HepG2 (cell line): ENCODE results near the gene LCN12. TPM values are rescaled to one million over a fixed set of nuclear protein-coding genes. Genes with fewer than 3 reads are reported as not detected.

Experiments used
- ATAC-seq: fragments of 200-7000 bp; cut with Tn5 transposase; 3 replicates; pipeline ENCODE4 v1.9.1; 2020; ENCODE audit warnings: mild to moderate bottlenecking, moderate library complexity
- BruUV-seq: library from RNA; stranded (reverse); fragments of 400-500 nt; replicated peaks from 2 replicates; lab custom pipeline; 2021; lab: Mats Ljungman, UMichigan
- CTCF ChIA-PET: fragments of 300-600 bp; formaldehyde crosslinking; extraction: SDS; loops from one replicate; lab custom pipeline; 2021; ENCODE audit warnings: low total read pairs, inconsistent platforms, low intra/inter-chr PET ratio; lab: Yijun Ruan, JAX
- POLR2A ChIA-PET: fragments of 350-600 bp; sonication (Branson Sonifier 250); formaldehyde crosslinking; loops from one replicate; lab custom pipeline; 2020; ENCODE audit warnings: antibody characterized with exemption, inconsistent platforms; lab: Yijun Ruan, JAX
- DNase-seq: peaks from one replicate; pipeline ENCODE4 v3.0.0-alpha.2; 2015; ENCODE audit warnings: low spot score
- FAIRE-seq: peaks from 3 replicates; lab custom pipeline; 2011; peaks lifted over from hg19 to GRCh38; lab: Jason Lieb, UNC
- H2AFZ ChIP-seq: one replicate; pipeline ENCODE4 v1.6.1; 2011; ENCODE audit warnings: low read length, inconsistent platforms
- H3K27ac ChIP-seq: fragments of 300-600 bp; 3 replicates; pipeline ENCODE4 v1.8.0; 2011; ENCODE audit warnings: mixed run types, mild to moderate bottlenecking, mixed read lengths, low read length, inconsistent platforms; ENCODE audit not compliant: insufficient read depth; ENCODE audit errors: extremely low read length
- H3K27me3 ChIP-seq, 2 experiments: fragments of 200-600 bp in 1 of 2; 2 replicates in 1 of 2; 3 replicates in 1 of 2; pipeline versions ENCODE4 v1.6.0 to v1.8.0; 2011; ENCODE audit warnings: low read length in 2 of 2, mild to moderate bottlenecking in 2 of 2, moderate library complexity in 2 of 2, inconsistent platforms in 1 of 2; ENCODE audit not compliant: insufficient read depth in 2 of 2, control insufficient read depth in 1 of 2
- H3K36me3 ChIP-seq, 2 experiments: fragments of 200-600 bp in 1 of 2; replicated peaks in 1 of 2; 2 replicates in 1 of 2; 3 replicates in 1 of 2; pipeline versions ENCODE4 v1.5.1 to v1.8.0; 2011; ENCODE audit warnings: low read length in 2 of 2, inconsistent platforms in 1 of 2; ENCODE audit not compliant: insufficient read depth in 2 of 2, control insufficient read depth in 1 of 2
- H3K4me1 ChIP-seq: 2 replicates; pipeline ENCODE4 v1.5.1; 2012; ENCODE audit warnings: low read length, inconsistent platforms; ENCODE audit not compliant: insufficient read depth
- H3K4me2 ChIP-seq: 2 replicates; pipeline ENCODE4 v1.6.0; 2011; ENCODE audit warnings: low read depth, low read length, inconsistent platforms
- H3K4me3 ChIP-seq, 3 experiments: fragments of 200-600 bp in 1 of 3; sonication (generic), shearing (Covaris generic) in 1 of 3; replicated peaks in 1 of 3; 2 replicates each; pipeline ENCODE4 v1.5.1; 2011 to 2016; ENCODE audit warnings: low read length in 3 of 3, inconsistent platforms in 2 of 3, low read depth in 2 of 3, mild to moderate bottlenecking in 2 of 3, control low read depth in 1 of 3, mixed read lengths in 1 of 3; ENCODE audit not compliant: insufficient read depth in 1 of 3
- H3K79me2 ChIP-seq: one replicate; pipeline ENCODE4 v1.6.1; 2011; ENCODE audit warnings: low read length, inconsistent platforms; ENCODE audit not compliant: insufficient read depth
- H3K9ac ChIP-seq: 2 replicates; pipeline ENCODE4 v1.6.0; 2011; ENCODE audit warnings: mild to moderate bottlenecking, low read depth, low read length, inconsistent platforms; ENCODE audit not compliant: insufficient read depth
- H3K9me3 ChIP-seq: 2 replicates; pipeline ENCODE4 v1.5.1; 2012; ENCODE audit warnings: mild to moderate bottlenecking, low read length
- H4K20me1 ChIP-seq: 2 replicates; pipeline ENCODE4 v1.6.0; 2011; ENCODE audit warnings: inconsistent platforms, mild to moderate bottlenecking, low read length, moderate library complexity; ENCODE audit not compliant: insufficient read depth
- ADNP ChIP-seq: sonication (generic); formaldehyde crosslinking; IDR thresholded peaks from 2 replicates; pipeline ENCODE4 v1.4.0; 2020; ENCODE audit warnings: missing genetic modification reagents
- DBP ChIP-seq: sonication (generic); formaldehyde crosslinking; IDR thresholded peaks from 2 replicates; pipeline ENCODE4 v1.4.0; 2020; ENCODE audit warnings: missing genetic modification reagents; ENCODE audit errors: not compliant biosample characterization
- DNMT1 ChIP-seq: sonication (generic); formaldehyde crosslinking; IDR thresholded peaks from 2 replicates; pipeline ENCODE4 v1.5.1; 2020; ENCODE audit warnings: mild to moderate bottlenecking, missing genetic modification reagents
- MEIS2 ChIP-seq: sonication (generic); formaldehyde crosslinking; IDR thresholded peaks from 2 replicates; pipeline ENCODE4 v1.9.0; 2021; ENCODE audit warnings: mild to moderate bottlenecking, missing genetic modification reagents
- ONECUT2 ChIP-seq: sonication (generic); formaldehyde crosslinking; IDR thresholded peaks from 2 replicates; pipeline ENCODE4 v1.4.0; 2020; ENCODE audit warnings: missing genetic modification reagents
- PLRG1 ChIP-seq: fragments of 450-650 bp; conservative IDR thresholded peaks from 2 replicates; pipeline ENCODE4 v1.6.1; 2016
- SMARCC2 ChIP-seq: fragments of 450-650 bp; IDR thresholded peaks from 2 replicates; pipeline ENCODE4 v1.6.1; 2017; ENCODE audit warnings: antibody characterized with exemption, mild to moderate bottlenecking
- THAP8 ChIP-seq: sonication (generic); formaldehyde crosslinking; IDR thresholded peaks from 2 replicates; pipeline ENCODE4 v1.5.1; 2020; ENCODE audit warnings: missing genetic modification reagents, mild to moderate bottlenecking, borderline replicate concordance
- TMF1 ChIP-seq: sonication (generic); formaldehyde crosslinking; IDR thresholded peaks from 2 replicates; pipeline ENCODE4 v1.8.1; 2022; ENCODE audit warnings: low read depth, missing genetic modification reagents
- YEATS2 ChIP-seq: sonication (generic); formaldehyde crosslinking; IDR thresholded peaks from 2 replicates; pipeline ENCODE4 v1.4.0; 2020; ENCODE audit warnings: missing genetic modification reagents, borderline replicate concordance
- ZBTB25 ChIP-seq: IDR thresholded peaks from 2 replicates; pipeline ENCODE4 v1.6.1; 2018; ENCODE audit warnings: missing genetic modification reagents
- ZNF724P ChIP-seq: sonication (generic); formaldehyde crosslinking; IDR thresholded peaks from 2 replicates; pipeline ENCODE4 v1.8.0; 2022; ENCODE audit warnings: missing genetic modification reagents, borderline replicate concordance
- ZSCAN5A ChIP-seq: sonication (generic); formaldehyde crosslinking; IDR thresholded peaks from 2 replicates; pipeline ENCODE4 v1.8.0; 2022; ENCODE audit warnings: mild to moderate bottlenecking, missing genetic modification reagents, borderline replicate concordance
- WGBS: methylation state at CpG from one replicate; pipeline ENCODE4 v1.1.6; 2017; ENCODE audit warnings: low lambda C conversion rate; 5-methylcytosine and 5-hydroxymethylcytosine counted together
- in situ Hi-C: cut with HindIII; loops from 2 replicates; pipeline ENCODE4 v1.10.0; 2017; ENCODE audit warnings: low pct_unique_long_range_greater_than_20kb; ENCODE audit not compliant: extremely low pct_ligation_motif_present
- intact Hi-C: fragments of 100-400 bp; cut with micrococcal nuclease; formaldehyde crosslinking; loops from one replicate; pipeline ENCODE4 v1.10.0; 2022; ENCODE audit not compliant: unreplicated experiment
- polyA plus RNA-seq, 8 experiments: library from polyadenylated mRNA; depleted of rRNA in 3 of 8; stranded (reverse) in 7 of 8; unstranded in 1 of 8; fragments of >200 nt; fragmentation: Illumina TruSeq in 4 of 8; extraction: Trizol in 4 of 8; gene quantifications; 2 replicates each; pipeline versions ENCODE4 v1.2.1 to v1.2.3, GENCODE V29; 2011 to 2016; ENCODE audit warnings: low read depth in 4 of 8, missing spikeins in 1 of 8, mixed read lengths in 1 of 8; ENCODE audit not compliant: insufficient read depth in 1 of 8
- total RNA-seq, 5 experiments: library from RNA; depleted of rRNA; stranded (reverse); fragments of >200 nt; fragmentation: Illumina TruSeq; extraction: Trizol; gene quantifications; 2 replicates each; pipeline ENCODE4 v1.2.3, GENCODE V29; 2016; ENCODE audit warnings: low read depth in 1 of 5
- TF ChIP-seq, protein P1 (sequence below): sonication (generic); formaldehyde crosslinking; IDR thresholded peaks from 2 replicates; pipeline ENCODE4 v1.9.0; 2021; ENCODE audit warnings: missing genetic modification reagents, borderline replicate concordance
- TF ChIP-seq, protein P2 (sequence below): sonication (generic); formaldehyde crosslinking; IDR thresholded peaks from 2 replicates; pipeline ENCODE4 v1.8.0; 2022; ENCODE audit warnings: mild to moderate bottlenecking, missing genetic modification reagents, moderate library complexity

Gene LCN12
- total and polyA plus RNA-seq, 2 of the 13 experiments (the other 11 are each of a cell fraction or from before 2014, with no cell fraction given), result 3.4 to 6.9 TPM

DNA sequence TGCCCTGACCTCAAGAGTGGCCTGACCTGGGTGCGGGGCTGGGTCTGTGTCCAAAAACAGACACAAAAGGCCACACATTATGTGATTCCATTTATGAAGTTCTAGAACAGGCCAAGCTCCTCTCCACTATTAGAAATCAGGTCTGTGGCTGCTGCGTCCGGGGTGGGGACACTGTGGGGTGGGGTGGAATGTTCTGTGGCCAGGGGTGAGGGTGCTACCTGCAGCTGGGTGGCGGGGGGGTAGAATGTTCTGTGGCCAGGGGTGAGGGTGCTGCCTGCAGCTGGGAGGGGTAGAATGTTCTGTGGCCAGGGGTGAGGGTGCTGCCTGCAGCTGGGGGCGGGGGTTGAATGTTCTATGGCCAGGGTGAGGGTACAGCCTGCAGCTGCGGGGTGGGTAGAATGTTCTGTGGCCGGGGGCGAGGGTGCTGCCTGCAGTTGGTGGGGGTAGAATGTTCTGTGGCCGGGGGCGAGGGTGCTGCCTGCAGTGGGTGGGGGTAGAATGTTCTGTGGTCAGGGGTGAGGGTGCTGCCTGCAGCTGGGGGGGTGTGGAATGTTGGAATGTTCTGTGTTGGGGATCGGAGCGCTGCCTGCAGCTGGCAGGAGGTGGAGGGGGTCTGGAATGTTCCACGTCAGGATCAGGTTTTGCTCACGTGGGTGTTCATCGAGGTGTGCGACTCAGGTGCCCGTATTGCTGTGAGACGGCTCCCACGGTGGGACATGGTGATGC lies 8.3 kb downstream of the LCN12 start:
- Histone ChIP-seq H3K27ac (no peak overlapping the region), H3K27me3 (peaks cover 15 to 42% of the 10 kb centered on the region in 2 experiments), H3K4me1 (peaks cover 6% of the 10 kb centered on the region), H3K9ac (no peak overlapping the region), H2AFZ (no peak overlapping the region), H4K20me1 (no peaks in the 10 kb centered on the region), H3K79me2 (no peaks in the 10 kb centered on the region), H3K9me3 (no peaks in the 10 kb centered on the region), H3K4me2 (no peak overlapping the region), H3K36me3 (no peaks in the 10 kb centered on the region), H3K4me3 (no peak overlapping the region)
- in situ Hi-C loops (no loop called here), intact Hi-C loops (no loop called here)
- ChIA-PET CTCF (no interaction called here), POLR2A (interaction anchor here (0.6 kb wide), 1 partner anchor 15 kb away, joined by 4 read pairs; the partner anchor contains the start of genes C8G and FBXW5)
- 38% methylated on average over 18 of the region's 19 CpGs for WGBS
- DNase-seq, result no peak
- no TSS peak for BruUV-seq
- no peak for ATAC-seq
- no peak for FAIRE-seq
- TF ChIP-seq PLRG1, result no peak
- no peak for TF ChIP-seq ADNP (CRISPR knock-in tag)
- no peak for TF ChIP-seq ZBTB25 (CRISPR knock-in tag)
- TF ChIP-seq YEATS2, result no peak
- TF ChIP-seq SMARCC2, result no peak
- TF ChIP-seq, protein P1, sequence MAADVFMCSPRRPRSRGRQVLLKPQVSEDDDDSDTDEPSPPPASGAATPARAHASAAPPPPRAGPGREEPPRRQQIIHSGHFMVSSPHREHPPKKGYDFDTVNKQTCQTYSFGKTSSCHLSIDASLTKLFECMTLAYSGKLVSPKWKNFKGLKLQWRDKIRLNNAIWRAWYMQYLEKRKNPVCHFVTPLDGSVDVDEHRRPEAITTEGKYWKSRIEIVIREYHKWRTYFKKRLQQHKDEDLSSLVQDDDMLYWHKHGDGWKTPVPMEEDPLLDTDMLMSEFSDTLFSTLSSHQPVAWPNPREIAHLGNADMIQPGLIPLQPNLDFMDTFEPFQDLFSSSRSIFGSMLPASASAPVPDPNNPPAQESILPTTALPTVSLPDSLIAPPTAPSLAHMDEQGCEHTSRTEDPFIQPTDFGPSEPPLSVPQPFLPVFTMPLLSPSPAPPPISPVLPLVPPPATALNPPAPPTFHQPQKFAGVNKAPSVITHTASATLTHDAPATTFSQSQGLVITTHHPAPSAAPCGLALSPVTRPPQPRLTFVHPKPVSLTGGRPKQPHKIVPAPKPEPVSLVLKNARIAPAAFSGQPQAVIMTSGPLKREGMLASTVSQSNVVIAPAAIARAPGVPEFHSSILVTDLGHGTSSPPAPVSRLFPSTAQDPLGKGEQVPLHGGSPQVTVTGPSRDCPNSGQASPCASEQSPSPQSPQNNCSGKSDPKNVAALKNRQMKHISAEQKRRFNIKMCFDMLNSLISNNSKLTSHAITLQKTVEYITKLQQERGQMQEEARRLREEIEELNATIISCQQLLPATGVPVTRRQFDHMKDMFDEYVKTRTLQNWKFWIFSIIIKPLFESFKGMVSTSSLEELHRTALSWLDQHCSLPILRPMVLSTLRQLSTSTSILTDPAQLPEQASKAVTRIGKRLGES, result no peak
- TF ChIP-seq TMF1 (CRISPR knock-in tag), result no peak
- no peak for TF ChIP-seq ONECUT2 (CRISPR knock-in tag)
- no peak for TF ChIP-seq DNMT1 (CRISPR knock-in tag)
- no peak for TF ChIP-seq ZNF724P (CRISPR knock-in tag)
- TF ChIP-seq ZSCAN5A (CRISPR knock-in tag), result no peak
- TF ChIP-seq, protein P2, sequence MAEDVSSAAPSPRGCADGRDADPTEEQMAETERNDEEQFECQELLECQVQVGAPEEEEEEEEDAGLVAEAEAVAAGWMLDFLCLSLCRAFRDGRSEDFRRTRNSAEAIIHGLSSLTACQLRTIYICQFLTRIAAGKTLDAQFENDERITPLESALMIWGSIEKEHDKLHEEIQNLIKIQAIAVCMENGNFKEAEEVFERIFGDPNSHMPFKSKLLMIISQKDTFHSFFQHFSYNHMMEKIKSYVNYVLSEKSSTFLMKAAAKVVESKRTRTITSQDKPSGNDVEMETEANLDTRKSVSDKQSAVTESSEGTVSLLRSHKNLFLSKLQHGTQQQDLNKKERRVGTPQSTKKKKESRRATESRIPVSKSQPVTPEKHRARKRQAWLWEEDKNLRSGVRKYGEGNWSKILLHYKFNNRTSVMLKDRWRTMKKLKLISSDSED (CRISPR knock-in tag), result no peak
- no peak for TF ChIP-seq THAP8 (CRISPR knock-in tag)
- no peak for TF ChIP-seq MEIS2
- no peak for TF ChIP-seq DBP
